ENCODE results near the gene RABGAP1L.

Gene RABGAP1L

DNA sequence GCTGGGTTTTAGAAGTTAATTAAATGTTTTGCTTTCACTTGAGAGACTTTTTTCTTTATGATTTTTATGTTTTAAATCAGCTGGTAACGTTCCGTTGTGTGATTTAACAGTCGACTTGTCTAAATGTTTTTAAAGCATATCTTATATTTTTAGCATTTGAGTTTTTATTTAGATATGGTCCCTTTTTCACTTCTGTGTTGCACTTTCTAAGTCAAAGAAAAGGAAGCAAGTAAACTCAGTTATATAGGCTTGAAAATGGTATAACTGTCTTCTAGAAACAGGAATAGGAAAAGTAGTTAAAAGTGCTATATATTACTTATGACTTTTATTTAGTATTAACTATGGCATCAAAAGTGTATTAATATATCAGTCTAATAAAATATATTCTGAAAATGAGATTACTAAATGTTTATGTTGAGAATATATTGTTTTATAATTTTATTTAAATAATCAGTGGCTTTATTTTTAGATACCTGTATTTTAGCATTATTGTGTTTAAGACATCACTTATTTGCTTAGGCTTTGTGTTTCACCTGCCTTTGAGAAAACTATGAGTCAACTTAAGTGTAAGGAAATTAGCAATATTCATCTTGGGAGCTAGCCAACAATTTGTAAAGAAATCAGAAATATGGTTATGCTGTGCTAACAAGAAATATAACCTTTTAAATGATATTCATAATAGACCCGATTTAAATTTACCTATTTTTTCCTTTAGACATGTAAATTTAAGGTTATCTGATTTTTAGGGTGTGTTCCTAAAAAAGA, 60.5 kb downstream of the RABGAP1L start:
- Histone ChIP-seq H3K9ac (ENCODE audit: low read length) (peak overlapping the region; percentile 31; the same call in 1 of the 2 replicates), H3K36me3 (replicated peaks; ENCODE audit: low read depth, low read length) (peaks cover 16% of the 10 kb centered on the region), H3K4me2 (ENCODE audit: low read length) (peak overlapping the region; percentile 72), H3K27me3 (ENCODE audit: low read depth, low read length) (no peaks in the 10 kb centered on the region), H3K9me3 (ENCODE audit: insufficient read depth, low read length) (no peaks in the 10 kb centered on the region), H2AFZ (ENCODE audit: low read depth, low read length) (no peak overlapping the region), H3K79me2 (ENCODE audit: low read length) (peaks cover 31% of the 10 kb centered on the region), H3K4me1 (ENCODE audit: low read length) (peaks cover 56% of the 10 kb centered on the region), H3K4me3 (ENCODE audit: low read length) (peak overlapping the region; percentile 45), H3K27ac (ENCODE audit: low read length) (peak overlapping the region; percentile 65), H4K20me1 (ENCODE audit: insufficient read depth, low read length) (peaks cover 8% of the 10 kb centered on the region; the same call in 1 of the 2 replicates)
- TF ChIP-seq EZH2phosphoT487 (IDR thresholded peaks at IDR 0.05; ENCODE audit: low read depth): no peak
- TF ChIP-seq, protein P1, sequence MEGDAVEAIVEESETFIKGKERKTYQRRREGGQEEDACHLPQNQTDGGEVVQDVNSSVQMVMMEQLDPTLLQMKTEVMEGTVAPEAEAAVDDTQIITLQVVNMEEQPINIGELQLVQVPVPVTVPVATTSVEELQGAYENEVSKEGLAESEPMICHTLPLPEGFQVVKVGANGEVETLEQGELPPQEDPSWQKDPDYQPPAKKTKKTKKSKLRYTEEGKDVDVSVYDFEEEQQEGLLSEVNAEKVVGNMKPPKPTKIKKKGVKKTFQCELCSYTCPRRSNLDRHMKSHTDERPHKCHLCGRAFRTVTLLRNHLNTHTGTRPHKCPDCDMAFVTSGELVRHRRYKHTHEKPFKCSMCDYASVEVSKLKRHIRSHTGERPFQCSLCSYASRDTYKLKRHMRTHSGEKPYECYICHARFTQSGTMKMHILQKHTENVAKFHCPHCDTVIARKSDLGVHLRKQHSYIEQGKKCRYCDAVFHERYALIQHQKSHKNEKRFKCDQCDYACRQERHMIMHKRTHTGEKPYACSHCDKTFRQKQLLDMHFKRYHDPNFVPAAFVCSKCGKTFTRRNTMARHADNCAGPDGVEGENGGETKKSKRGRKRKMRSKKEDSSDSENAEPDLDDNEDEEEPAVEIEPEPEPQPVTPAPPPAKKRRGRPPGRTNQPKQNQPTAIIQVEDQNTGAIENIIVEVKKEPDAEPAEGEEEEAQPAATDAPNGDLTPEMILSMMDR (IDR thresholded peaks at IDR 0.05; ENCODE audit: low read depth, low read length): no peak

DNA sequence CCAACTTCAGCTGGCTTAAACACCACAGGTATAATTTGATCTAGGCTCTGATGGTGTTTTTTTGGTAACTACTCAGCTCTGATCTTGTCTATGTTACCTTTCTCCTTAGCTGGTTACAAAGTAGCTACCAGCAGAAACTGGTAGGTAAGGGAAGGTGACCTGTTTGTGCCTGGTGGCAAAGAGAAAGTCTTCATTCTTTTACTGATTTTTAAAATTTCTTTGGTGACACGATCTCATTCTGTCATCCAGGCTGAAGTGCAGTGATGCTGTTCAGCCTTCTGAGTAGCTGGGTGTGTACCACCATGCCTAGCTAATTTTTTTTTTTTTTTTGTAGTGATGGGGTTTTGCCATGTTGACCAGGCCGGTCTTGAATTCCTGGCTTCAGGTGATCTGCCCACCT, 62.4 kb downstream of the RABGAP1L start:
- peak overlapping the region; percentile 72 for H3K4me2 ChIP-seq (ENCODE audit: low read length)

DNA sequence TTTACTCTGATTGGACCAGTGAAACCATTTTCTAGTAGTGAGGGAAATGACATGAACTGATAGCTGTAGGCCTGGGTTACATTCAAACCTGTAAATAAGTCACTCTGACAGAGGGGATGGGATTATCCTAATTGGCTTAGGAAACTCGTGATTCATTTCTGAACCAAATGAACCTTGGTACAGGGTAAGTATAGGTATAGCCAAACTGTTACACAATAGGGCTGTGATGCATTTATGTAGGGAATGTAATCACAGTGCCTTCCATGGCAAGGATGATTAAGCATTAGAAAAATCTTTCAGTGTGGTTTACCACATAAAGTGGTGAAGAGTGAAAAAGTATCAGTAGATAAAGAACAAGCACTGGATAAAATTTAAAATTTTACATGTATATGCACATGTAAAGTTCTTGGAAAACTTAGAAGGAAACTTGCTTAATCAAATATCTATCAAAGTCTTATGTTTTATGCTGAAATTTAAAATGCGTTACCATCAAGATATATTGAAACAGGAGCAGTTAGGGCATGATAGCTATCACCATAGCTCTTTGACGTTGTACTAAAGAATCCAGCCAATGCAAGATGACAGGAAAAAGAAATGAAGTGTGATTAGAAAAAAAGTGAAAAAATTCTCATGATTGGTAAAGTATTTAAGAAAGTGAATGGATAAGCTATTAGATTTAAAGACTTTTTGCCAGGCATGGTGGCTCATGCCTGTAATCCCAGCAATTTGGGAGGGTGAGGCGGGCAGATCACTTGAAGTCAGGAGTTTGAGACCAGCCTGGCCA, 63.0 kb downstream of the RABGAP1L start:
- H3K9ac ChIP-seq (ENCODE audit: low read length): no peak overlapping the region
- H3K27me3 ChIP-seq (ENCODE audit: low read depth, low read length): no peaks in the 10 kb centered on the region
- no peak overlapping the region for H3K4me3 ChIP-seq (ENCODE audit: low read length)
- peaks cover 49% of the 10 kb centered on the region for H3K4me1 ChIP-seq (ENCODE audit: low read length)
- no peak overlapping the region for H3K27ac ChIP-seq (ENCODE audit: low read length)
- H2AFZ ChIP-seq (ENCODE audit: low read depth, low read length): no peak overlapping the region
- TF ChIP-seq, protein P1 (IDR thresholded peaks at IDR 0.05; ENCODE audit: low read depth, low read length): no peak
- TF ChIP-seq EZH2phosphoT487 (IDR thresholded peaks at IDR 0.05; ENCODE audit: low read depth): no peak
- no peaks in the 10 kb centered on the region for H3K9me3 ChIP-seq (ENCODE audit: insufficient read depth, low read length)
- H3K79me2 ChIP-seq (ENCODE audit: low read length): peaks cover 24% of the 10 kb centered on the region
- H3K4me2 ChIP-seq (ENCODE audit: low read length): 0 out of 2 replicates have a peak overlapping the region, but pooled peaks have one; percentile 72
- peaks cover 8% of the 10 kb centered on the region; the same call in 1 of the 2 replicates for H4K20me1 ChIP-seq (ENCODE audit: insufficient read depth, low read length)
- H3K36me3 ChIP-seq (replicated peaks; ENCODE audit: low read depth, low read length): peaks cover 22% of the 10 kb centered on the region

More for the DNA sequence above, 62.4 kb downstream of the RABGAP1L start:
- Histone ChIP-seq H3K27me3 (ENCODE audit: low read depth, low read length) (no peaks in the 10 kb centered on the region), H3K79me2 (ENCODE audit: low read length) (peaks cover 31% of the 10 kb centered on the region), H3K4me1 (ENCODE audit: low read length) (peaks cover 56% of the 10 kb centered on the region), H4K20me1 (ENCODE audit: insufficient read depth, low read length) (peaks cover 8% of the 10 kb centered on the region; the same call in 1 of the 2 replicates), H3K9me3 (ENCODE audit: insufficient read depth, low read length) (no peaks in the 10 kb centered on the region), H3K4me3 (ENCODE audit: low read length) (no peak overlapping the region), H3K27ac (ENCODE audit: low read length) (peak overlapping the region; percentile 47; the same call in 1 of the 2 replicates), H3K36me3 (replicated peaks; ENCODE audit: low read depth, low read length) (peaks cover 22% of the 10 kb centered on the region), H2AFZ (ENCODE audit: low read depth, low read length) (no peak overlapping the region), H3K9ac (ENCODE audit: low read length) (no peak overlapping the region)
- no peak for TF ChIP-seq EZH2phosphoT487 (IDR thresholded peaks at IDR 0.05; ENCODE audit: low read depth)
- TF ChIP-seq, protein P1 (IDR thresholded peaks at IDR 0.05; ENCODE audit: low read depth, low read length): no peak

DNA sequence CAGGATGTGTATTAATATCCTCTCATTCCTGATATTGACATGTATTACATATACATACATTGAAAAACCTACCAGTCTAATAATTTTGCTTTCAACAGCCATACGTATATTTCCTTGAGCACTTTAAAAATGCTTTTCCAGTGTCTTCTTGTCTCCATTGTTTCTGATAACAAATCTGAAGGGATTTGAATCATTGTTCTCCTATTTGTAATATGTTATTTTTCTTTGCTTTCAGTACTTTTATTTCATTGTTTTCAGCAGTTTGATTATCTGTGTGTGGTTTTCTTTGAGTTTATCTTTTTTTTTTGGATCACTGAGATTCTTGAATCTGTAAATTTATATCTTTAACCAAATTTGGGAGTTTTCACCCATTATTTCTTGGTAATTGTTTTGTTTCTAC, 65.3 kb downstream of the RABGAP1L start:
- Histone ChIP-seq H4K20me1 (ENCODE audit: insufficient read depth, low read length) (no peaks in the 10 kb centered on the region), H3K4me2 (ENCODE audit: low read length) (no peak overlapping the region), H3K4me1 (ENCODE audit: low read length) (peaks cover 27% of the 10 kb centered on the region), H3K27ac (ENCODE audit: low read length) (no peak overlapping the region), H3K36me3 (replicated peaks; ENCODE audit: low read depth, low read length) (peaks cover 33% of the 10 kb centered on the region), H3K9ac (ENCODE audit: low read length) (no peak overlapping the region), H3K27me3 (ENCODE audit: low read depth, low read length) (no peaks in the 10 kb centered on the region), H3K4me3 (ENCODE audit: low read length) (no peak overlapping the region), H3K79me2 (ENCODE audit: low read length) (peaks cover 10% of the 10 kb centered on the region; the same call in 1 of the 2 replicates), H2AFZ (ENCODE audit: low read depth, low read length) (no peak overlapping the region), H3K9me3 (ENCODE audit: insufficient read depth, low read length) (no peaks in the 10 kb centered on the region)
- no peak for TF ChIP-seq EZH2phosphoT487 (IDR thresholded peaks at IDR 0.05; ENCODE audit: low read depth)
- TF ChIP-seq, protein P1 (IDR thresholded peaks at IDR 0.05; ENCODE audit: low read depth, low read length): no peak
